Measurements from ENCODE around the gene CD109.
"Not testable (repeated sequence)": the region's sequence is repeated elsewhere in the genome, so short reads cannot be mapped to it uniquely, and the experiment has no call there.

CD109 gene

DNA sequence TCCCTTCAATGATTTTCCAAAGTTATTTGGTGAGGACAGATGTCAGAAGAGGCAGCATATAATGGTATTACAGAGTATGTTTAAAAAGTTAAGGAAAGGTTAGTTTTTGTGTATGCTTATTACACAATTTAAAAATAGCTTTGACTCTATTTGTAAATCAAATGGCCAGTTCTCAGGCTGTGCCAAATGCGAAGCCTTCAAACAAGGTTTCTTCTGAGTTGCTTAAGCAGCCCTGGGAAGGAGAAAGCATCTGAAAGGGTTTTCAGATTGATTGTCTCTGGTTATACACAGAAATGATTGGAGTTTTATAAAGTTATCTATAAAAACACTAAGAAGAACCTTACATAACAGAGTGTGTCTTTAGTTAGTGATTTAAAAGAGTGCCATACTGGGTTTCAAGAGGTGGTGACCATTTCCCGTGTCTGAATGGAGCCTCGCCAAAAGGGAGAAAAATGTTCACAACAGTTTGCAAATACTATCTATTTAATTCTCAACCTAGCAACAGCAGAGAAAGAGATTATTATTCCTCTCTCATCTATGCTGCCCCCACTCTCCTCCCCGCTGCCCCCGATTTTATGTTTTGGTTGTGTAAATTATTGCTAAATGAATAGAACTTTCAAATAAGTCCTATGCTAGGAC is 16.7 kb downstream of the CD109 start:
- no peak for DNase-seq (ENCODE audit: low spot score)
- TF ChIP-seq, protein P1, sequence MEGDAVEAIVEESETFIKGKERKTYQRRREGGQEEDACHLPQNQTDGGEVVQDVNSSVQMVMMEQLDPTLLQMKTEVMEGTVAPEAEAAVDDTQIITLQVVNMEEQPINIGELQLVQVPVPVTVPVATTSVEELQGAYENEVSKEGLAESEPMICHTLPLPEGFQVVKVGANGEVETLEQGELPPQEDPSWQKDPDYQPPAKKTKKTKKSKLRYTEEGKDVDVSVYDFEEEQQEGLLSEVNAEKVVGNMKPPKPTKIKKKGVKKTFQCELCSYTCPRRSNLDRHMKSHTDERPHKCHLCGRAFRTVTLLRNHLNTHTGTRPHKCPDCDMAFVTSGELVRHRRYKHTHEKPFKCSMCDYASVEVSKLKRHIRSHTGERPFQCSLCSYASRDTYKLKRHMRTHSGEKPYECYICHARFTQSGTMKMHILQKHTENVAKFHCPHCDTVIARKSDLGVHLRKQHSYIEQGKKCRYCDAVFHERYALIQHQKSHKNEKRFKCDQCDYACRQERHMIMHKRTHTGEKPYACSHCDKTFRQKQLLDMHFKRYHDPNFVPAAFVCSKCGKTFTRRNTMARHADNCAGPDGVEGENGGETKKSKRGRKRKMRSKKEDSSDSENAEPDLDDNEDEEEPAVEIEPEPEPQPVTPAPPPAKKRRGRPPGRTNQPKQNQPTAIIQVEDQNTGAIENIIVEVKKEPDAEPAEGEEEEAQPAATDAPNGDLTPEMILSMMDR (IDR thresholded peaks at IDR 0.05; ENCODE audit: extremely low read depth, insufficient read depth, missing control alignments), result no peak
- in situ Hi-C loops (cut with MboI; ENCODE audit: low pct_unique_long_range_greater_than_20kb, low sequenced_read_pairs, unreplicated experiment), result no loop called here

DNA sequence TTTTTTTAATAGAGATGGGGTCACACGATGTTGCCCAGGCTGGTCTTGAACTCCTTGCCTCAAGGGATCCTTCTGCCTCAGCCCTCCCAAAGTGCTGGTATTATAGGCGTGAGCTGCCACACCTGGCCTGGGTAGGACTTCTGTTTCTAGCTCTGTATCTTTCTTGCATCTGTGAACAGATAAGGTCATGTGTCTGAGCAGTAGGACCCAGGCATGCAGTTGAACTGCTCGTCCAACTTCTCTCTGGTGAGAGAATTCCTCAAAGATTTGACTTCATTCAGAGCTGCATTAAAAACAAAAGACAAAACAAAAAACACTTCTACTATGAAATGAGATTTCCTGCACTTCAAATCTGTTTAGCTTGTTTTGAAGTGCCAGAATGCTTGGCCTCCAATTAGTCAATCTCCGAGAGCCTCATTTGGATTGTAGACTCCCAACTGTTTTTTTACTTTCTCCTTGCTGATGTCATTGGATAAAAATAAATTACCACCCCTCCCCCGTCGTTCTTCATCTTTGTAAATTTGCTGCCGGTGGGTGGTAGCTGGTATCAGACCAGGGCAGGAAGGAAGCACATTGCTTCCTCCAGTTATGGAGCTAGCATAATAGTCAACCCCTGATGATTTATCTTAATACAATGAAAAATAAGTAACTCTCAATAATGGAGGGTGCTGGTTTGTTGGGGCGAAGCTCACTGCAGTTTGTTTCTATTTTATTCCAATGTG is 17.6 kb downstream of the CD109 start:
- DNase-seq (ENCODE audit: low spot score), result no peak
- TF ChIP-seq, protein P1 (IDR thresholded peaks at IDR 0.05; ENCODE audit: extremely low read depth, insufficient read depth, missing control alignments), result no peak
- in situ Hi-C loops (cut with MboI; ENCODE audit: low pct_unique_long_range_greater_than_20kb, low sequenced_read_pairs, unreplicated experiment), result no loop called here

DNA sequence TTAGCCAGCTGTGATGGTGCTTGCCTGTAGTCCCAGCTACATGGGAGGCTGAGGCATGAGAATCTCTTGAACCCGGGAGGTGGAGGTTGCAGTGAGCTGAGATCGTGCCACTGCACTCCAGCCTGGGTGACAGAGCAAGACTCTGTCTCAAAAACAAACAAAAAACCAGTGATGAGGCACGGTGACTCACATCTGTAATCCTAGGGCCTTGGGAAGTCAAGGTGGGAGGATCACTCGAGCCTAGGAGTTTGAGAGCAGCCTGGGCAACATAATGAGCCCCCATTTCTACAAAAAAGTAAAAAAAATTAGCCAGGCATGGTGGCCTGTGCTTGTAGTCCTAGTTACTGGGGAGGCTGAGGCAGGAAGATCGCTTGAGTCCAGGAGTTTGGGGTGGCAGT is 19.1 kb downstream of the CD109 start:
- DNase-seq (ENCODE audit: low spot score); in situ Hi-C loops (cut with MboI; ENCODE audit: low pct_unique_long_range_greater_than_20kb, low sequenced_read_pairs, unreplicated experiment): not testable (repeated sequence)

DNA sequence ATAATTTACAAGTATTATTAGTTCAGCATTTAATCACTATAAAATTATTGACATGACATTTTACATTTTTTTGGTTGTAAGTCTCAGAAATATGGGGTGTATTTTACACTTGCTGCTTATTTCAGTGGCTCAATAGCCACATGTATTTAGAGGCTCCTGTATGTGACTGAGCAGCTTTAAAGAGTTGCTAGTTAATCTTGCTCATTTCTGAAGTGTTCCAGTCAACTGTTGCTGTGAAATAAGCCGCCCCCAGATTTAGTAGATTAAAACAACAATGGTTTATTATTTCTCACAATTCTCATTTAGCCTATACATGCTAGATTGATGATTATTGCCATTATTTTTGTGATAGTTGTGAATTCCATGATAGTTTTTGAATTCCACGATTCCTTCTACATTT is 23.0 kb downstream of the CD109 start:
- no peak for DNase-seq (ENCODE audit: low spot score)
- in situ Hi-C loops (cut with MboI; ENCODE audit: low pct_unique_long_range_greater_than_20kb, low sequenced_read_pairs, unreplicated experiment), result no loop called here
- TF ChIP-seq, protein P1 (IDR thresholded peaks at IDR 0.05; ENCODE audit: extremely low read depth, insufficient read depth, missing control alignments), result no peak

DNA sequence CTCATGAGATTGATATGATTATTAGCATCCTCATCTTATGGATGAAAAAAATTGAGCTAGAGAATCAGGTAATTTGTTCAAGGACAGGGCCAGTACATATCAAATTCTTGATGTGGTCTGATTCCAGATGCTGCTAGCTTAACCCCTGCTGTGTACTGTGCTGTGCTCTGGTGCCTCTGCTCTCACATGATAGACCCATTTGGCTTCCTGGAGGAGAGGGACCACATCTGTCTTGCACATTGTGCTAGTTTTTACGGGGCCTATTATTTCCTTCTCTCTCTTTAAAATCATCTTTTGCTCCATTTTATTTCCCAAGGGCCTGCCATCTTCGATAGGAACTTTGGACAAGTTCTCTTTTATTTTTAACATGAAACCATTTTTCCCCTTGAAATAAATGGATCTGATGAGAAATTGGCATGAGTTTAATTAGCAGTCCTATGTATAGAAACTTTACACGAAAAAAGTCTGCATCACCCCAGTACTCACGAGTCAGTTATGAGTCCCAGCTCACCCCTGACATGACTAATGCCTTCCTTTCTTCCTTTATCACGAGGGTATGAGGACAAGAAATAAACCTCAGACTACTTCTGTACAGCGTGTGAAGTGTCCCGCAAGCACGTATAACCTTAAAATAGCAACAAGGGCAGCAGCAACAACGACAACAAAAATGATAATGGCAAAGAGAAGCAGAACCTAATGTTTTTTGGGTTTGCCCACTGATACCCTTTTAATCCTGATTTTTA is 26.5 kb downstream of the CD109 start:
- TF ChIP-seq, protein P1 (IDR thresholded peaks at IDR 0.05; ENCODE audit: extremely low read depth, insufficient read depth, missing control alignments), result no peak
- in situ Hi-C loops (cut with MboI; ENCODE audit: low pct_unique_long_range_greater_than_20kb, low sequenced_read_pairs, unreplicated experiment), result no loop called here
- DNase-seq (ENCODE audit: low spot score), result peak; percentile 22

DNA sequence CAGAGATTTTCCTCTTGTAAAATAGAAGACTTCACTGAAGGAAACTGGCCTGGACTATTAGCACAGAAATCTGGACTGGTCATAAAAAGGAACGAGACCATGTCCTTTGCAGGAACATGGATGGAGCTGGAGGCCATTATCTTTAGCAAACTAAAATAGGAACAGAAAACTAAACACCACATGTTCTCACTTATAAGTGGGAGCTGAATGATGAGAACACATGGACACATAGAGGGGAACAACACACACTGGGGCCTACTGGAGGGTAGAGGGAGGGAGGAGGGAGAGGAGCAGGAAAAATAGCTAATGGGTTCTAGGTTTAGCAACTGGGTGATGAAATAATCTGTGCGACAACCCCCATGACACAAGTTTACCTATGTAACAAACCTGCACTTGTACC is 27.5 kb downstream of the CD109 start:
- in situ Hi-C loops (cut with MboI; ENCODE audit: low pct_unique_long_range_greater_than_20kb, low sequenced_read_pairs, unreplicated experiment); DNase-seq (ENCODE audit: low spot score): not testable (repeated sequence)

DNA sequence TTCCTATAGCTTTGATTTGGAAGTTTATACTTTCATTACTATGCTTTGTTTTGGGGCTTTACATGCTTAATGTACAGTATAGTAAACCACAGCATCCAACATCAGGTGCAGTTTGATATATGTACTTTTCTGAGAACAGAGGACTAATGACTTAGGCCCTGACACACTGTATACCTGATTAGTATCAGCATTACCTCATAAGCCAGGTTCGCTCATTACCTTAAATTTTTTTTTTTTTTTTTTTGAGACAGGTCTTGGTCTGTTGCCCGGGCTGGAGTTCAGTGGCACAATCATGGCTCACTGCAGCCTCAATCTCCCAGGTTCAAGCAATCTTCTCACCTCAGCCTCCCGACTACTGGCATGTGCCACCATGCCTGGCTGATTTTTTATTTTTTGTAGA is 28.4 kb downstream of the CD109 start:
- DNase-seq (ENCODE audit: low spot score), result no peak
- TF ChIP-seq, protein P1 (IDR thresholded peaks at IDR 0.05; ENCODE audit: extremely low read depth, insufficient read depth, missing control alignments), result no peak
- in situ Hi-C loops (cut with MboI; ENCODE audit: low pct_unique_long_range_greater_than_20kb, low sequenced_read_pairs, unreplicated experiment), result no loop called here

DNA sequence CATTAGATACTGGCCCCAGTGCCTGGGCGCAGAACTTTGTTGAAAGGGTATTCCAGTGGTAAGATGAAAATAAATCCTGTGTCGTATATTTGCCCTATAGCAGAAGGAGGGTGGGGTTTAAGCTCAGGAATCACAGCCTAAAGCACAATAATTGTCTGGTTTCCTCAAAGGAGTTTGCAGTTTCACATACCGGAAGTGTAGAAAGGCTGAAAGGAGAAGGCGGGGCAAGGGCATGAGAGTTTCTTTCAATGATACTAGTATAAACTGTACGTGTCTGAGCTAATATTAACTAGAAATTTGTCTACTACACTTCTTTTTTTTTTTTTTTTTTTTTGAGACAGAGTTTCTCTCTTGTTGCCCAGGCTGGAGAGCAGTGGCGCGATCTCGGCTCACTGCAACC is 29.2 kb downstream of the CD109 start:
- in situ Hi-C loops (cut with MboI; ENCODE audit: low pct_unique_long_range_greater_than_20kb, low sequenced_read_pairs, unreplicated experiment), result loop anchor here (25.0 kb wide), 2 partner anchors 237 to 362 kb away; no protein-coding TSS in a partner anchor
- not testable (repeated sequence) for DNase-seq (ENCODE audit: low spot score)
